Measurements from ENCODE around the gene KCNJ9.

KCNJ9 gene

DNA sequence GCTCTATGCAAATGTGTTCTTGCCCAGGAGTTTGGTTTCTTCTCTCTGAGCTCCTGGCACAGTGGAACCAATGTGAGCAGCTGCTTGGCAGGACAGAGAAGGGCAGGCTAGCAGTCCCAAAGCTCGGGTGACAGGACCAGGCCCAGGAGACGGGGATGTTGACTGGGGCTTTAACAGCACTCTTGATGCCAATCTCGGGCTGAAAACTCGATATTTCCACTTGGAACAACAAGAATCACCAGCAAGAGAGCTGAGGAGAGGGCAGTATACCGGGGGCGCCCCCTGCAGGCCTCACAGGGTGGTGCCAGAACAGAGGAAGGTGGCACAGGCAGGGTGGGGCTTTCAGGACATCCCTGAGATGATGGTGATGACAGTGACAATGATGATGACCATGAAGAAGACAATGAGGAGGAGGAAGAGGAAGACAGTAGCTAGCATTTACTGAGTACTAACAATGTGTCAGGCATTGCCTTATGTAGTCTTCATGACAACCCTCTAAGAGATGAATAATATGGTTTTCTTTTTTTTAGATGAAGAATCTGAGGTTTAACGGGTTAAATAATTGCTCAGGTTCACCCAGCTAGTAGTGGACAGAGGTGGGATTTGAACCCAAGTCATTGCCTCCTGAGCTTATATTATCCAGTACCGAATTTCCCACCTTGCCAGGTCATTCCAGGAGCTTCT lies 2.7 kb upstream of the KCNJ9 start:
- no peaks in the 10 kb centered on the region for H4K20me1 ChIP-seq (ENCODE audit: insufficient read depth)
- peaks cover 42% of the 10 kb centered on the region; the same call in 1 of the 2 replicates for H3K27me3 ChIP-seq (ENCODE audit: insufficient read depth, low read depth)
- peak overlapping the region; percentile 40 for H3K4me2 ChIP-seq
- no peaks in the 10 kb centered on the region for H3K79me2 ChIP-seq (ENCODE audit: insufficient read depth, low read depth)
- no peak overlapping the region for H3K4me3 ChIP-seq (IDR thresholded peaks at IDR 0.05; ENCODE audit: insufficient read depth, low read depth, low read length)
- TF ChIP-seq, protein P1, sequence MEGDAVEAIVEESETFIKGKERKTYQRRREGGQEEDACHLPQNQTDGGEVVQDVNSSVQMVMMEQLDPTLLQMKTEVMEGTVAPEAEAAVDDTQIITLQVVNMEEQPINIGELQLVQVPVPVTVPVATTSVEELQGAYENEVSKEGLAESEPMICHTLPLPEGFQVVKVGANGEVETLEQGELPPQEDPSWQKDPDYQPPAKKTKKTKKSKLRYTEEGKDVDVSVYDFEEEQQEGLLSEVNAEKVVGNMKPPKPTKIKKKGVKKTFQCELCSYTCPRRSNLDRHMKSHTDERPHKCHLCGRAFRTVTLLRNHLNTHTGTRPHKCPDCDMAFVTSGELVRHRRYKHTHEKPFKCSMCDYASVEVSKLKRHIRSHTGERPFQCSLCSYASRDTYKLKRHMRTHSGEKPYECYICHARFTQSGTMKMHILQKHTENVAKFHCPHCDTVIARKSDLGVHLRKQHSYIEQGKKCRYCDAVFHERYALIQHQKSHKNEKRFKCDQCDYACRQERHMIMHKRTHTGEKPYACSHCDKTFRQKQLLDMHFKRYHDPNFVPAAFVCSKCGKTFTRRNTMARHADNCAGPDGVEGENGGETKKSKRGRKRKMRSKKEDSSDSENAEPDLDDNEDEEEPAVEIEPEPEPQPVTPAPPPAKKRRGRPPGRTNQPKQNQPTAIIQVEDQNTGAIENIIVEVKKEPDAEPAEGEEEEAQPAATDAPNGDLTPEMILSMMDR (conservative IDR thresholded peaks at IDR 0.05; ENCODE audit: low read depth, low read length) = peak; percentile 100
- H2AFZ ChIP-seq (ENCODE audit: low read depth) = peak overlapping the region; percentile 53; the same call in 1 of the 2 replicates
- H3K36me3 ChIP-seq (ENCODE audit: insufficient read depth) = no peaks in the 10 kb centered on the region
- H3K9ac ChIP-seq = no peak overlapping the region
- H3K4me1 ChIP-seq (ENCODE audit: low read depth, poor library complexity, severe bottlenecking) = peaks cover 24% of the 10 kb centered on the region
- H3K27ac ChIP-seq = no peak overlapping the region

DNA sequence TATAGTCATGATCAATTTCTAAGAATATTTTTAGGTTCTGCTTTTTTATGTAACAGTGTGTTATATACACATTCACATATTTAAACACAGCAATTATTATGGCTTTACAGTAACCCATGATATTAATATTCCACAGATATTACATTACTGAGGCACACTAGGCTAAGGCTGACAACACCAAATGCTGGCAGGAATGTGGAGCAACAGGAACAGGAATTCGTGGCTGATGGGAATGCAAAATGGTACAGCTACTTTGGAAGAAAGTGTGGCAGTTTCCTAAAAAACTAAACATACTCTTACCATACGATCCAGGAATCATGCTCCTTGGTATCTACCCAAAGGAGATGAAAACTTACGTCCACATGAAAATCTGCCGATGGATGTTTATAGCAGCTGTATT lies 1.9 kb upstream of the KCNJ9 start:
- Histone ChIP-seq H3K4me2 (no peak overlapping the region), H3K79me2 (ENCODE audit: insufficient read depth, low read depth) (no peaks in the 10 kb centered on the region), H2AFZ (ENCODE audit: low read depth) (no peak overlapping the region), H3K27ac (no peak overlapping the region), H3K4me3 (IDR thresholded peaks at IDR 0.05; ENCODE audit: insufficient read depth, low read depth, low read length) (no peak overlapping the region), H3K9ac (no peak overlapping the region), H3K36me3 (ENCODE audit: insufficient read depth) (no peaks in the 10 kb centered on the region), H3K4me1 (ENCODE audit: low read depth, poor library complexity, severe bottlenecking) (peaks cover 23% of the 10 kb centered on the region), H4K20me1 (ENCODE audit: insufficient read depth) (no peaks in the 10 kb centered on the region), H3K27me3 (ENCODE audit: insufficient read depth, low read depth) (peaks cover 42% of the 10 kb centered on the region; the same call in 1 of the 2 replicates)
- TF ChIP-seq, protein P1 (conservative IDR thresholded peaks at IDR 0.05; ENCODE audit: low read depth, low read length) = no peak

DNA sequence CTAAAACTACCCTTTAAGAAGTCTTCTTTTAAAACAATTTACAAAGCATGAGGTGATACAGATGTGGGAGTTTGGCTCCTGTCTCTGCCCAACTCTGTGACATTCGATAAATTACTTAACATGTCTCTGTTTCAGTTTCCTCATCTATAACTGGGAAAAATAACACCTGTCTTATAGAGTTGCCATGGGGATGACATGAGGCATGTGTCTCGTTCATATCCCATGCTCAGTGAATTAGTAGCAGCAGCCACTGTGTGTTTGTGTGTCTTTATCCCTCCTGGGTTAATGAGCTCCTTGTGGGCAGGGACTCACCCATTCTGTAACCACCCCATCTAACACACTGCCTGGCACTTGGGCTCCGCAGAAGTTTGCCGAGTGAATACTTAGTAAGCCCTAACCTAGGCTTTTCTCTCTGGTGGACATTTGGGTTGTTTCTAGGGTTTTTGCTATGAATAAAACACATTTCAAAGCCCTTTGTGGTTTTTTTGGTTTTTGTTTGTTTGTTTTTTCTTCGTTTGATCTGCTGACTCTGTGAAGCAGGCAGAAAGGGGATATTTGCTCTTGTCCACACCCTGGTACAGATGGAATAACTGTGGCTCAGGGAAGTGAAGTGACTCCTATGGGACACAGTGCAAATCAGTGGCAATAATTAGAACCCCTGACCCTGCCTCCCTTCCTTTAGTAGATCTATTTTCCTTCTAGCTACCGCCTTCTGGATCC lies 797 bp upstream of the KCNJ9 start:
- TF ChIP-seq, protein P1 (conservative IDR thresholded peaks at IDR 0.05; ENCODE audit: low read depth, low read length) = no peak
- Histone ChIP-seq H4K20me1 (ENCODE audit: insufficient read depth) (no peaks in the 10 kb centered on the region), H3K79me2 (ENCODE audit: insufficient read depth, low read depth) (no peaks in the 10 kb centered on the region), H3K27me3 (ENCODE audit: insufficient read depth, low read depth) (peaks cover 42% of the 10 kb centered on the region; the same call in 1 of the 2 replicates), H3K4me3 (IDR thresholded peaks at IDR 0.05; ENCODE audit: insufficient read depth, low read depth, low read length) (no peak overlapping the region), H3K4me2 (peak overlapping the region; percentile 2; the same call in 1 of the 2 replicates), H3K9ac (no peak overlapping the region), H3K27ac (no peak overlapping the region), H2AFZ (ENCODE audit: low read depth) (no peak overlapping the region), H3K4me1 (ENCODE audit: low read depth, poor library complexity, severe bottlenecking) (peaks cover 23% of the 10 kb centered on the region), H3K36me3 (ENCODE audit: insufficient read depth) (no peaks in the 10 kb centered on the region)

DNA sequence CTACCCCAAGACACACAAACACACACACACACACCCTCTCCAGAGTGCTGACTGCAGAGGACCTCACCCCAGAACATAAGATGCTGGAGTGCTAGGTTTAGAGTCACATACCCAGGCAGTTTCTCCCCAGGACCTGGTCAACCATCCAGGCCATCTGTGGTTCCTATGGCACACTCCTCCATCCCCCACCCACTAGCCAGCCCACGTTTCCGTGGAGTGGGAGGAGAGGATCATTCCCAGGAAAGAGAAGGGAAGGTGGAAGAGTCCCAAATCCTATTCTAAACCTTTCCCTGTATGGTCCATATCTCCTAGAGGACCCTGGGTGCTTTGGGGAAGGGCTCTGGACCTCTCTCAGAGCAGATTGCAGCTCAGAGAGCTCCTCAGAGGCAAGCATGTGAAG lies 1.1 kb downstream of the KCNJ9 start:
- Histone ChIP-seq H3K27me3 (ENCODE audit: insufficient read depth, low read depth) (peaks cover 42% of the 10 kb centered on the region; the same call in 1 of the 2 replicates), H3K4me1 (ENCODE audit: low read depth, poor library complexity, severe bottlenecking) (peaks cover 23% of the 10 kb centered on the region), H4K20me1 (ENCODE audit: insufficient read depth) (no peaks in the 10 kb centered on the region), H3K79me2 (ENCODE audit: insufficient read depth, low read depth) (no peaks in the 10 kb centered on the region), H3K36me3 (ENCODE audit: insufficient read depth) (no peaks in the 10 kb centered on the region), H3K4me2 (no peak overlapping the region), H3K27ac (no peak overlapping the region), H3K4me3 (IDR thresholded peaks at IDR 0.05; ENCODE audit: insufficient read depth, low read depth, low read length) (no peak overlapping the region), H3K9ac (no peak overlapping the region), H2AFZ (ENCODE audit: low read depth) (no peak overlapping the region)
- TF ChIP-seq, protein P1 (conservative IDR thresholded peaks at IDR 0.05; ENCODE audit: low read depth, low read length) = no peak

Data from KMS-11 (cell line).